ENCODE results near the gene SPATS2.

- TF ChIP-seq CTCF (conservative IDR thresholded peaks at IDR 0.05; ENCODE audit: low read length): no peak
- TF ChIP-seq EZH2phosphoT487 (IDR thresholded peaks at IDR 0.05; ENCODE audit: borderline replicate concordance, low read depth, low read length): no peak
Observed at GRCh38 chr12:49487605-49488004, 120.3 kb downstream of the SPATS2 start.
